ENCODE data around the gene LAMB4.
"Not testable (repeated sequence)": the region's sequence is repeated elsewhere in the genome, so short reads cannot be mapped to it uniquely, and the experiment has no call there.

The LAMB4 gene

DNA sequence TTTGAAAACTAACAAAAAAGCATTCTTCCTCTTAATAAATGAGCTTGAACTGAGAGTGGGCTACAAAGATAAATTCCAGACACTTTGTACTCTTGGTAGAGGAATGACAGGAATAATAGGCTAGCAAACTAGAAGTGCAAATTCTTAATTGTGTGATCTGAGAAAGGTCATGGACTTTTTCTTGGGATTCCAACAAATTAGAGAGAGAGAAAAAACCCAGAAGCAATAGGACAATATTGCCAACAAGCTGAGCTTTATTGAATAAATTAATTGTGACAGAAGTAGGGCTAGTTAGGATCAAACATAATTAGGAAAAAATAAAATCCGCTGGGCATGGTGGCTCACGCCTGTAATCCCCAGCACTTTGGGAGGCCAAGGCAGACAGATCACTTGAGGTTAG is 85.8 kb downstream of the LAMB4 start:
- no peak for DNase-seq (ENCODE audit: low spot score)

DNA sequence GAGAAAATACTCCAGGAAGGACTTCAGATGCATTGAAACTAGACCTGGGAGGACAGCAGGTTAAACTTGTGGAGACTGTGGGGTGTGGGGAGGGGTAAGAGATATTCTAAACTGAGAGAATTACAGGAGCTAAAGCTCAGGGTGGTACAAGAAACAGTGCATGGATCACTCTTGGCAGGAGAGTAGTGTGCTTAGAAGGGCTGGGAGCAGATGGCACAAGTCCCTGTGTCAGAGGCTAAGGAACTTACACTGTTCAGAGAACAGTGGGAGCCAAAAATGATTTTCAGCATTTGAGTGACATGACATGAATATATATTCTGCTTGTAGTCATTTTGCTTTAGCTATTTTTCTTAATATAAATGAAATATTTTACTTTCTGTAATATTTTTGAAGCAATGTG is 91.2 kb downstream of the LAMB4 start:
- no peak for DNase-seq (ENCODE audit: low spot score)

DNA sequence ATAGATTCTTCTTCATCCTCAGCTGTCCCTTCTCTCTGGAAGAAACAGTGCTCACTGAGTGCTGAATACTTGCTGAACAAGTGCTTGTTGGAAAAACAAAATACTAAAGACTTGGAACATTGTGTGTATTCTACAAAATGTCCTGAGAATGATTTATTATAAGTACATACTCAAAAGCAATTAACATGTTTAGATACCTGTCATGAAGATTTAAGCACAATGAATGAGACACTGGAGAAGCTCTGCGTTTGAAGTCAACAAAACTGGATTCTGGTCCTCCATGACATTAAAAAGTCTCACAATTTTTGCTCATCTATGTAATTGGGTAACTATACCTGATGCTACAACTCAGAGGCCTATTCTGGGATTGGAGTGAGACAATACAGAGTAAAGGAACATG is 92.4 kb downstream of the LAMB4 start:
- DNase-seq (ENCODE audit: low spot score), result no peak

DNA sequence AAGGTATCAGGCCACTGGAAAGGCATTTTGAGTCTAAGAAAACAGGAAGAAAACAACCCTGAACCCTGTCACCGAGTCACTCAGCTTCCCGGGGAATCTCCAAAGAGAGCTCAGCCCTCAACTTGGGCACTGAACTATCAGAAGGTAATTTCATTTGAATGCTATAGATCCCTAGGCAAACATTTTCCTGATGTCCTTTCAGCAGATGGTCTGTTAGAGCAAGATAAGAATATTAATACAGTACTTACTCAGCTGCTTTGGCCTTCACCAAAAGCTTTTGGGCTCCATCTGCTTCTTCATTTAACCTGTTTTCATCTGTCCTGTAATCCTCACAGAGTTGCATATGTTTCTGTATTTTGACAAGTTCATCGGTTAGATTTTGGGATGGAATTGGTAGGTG is 93.0 kb downstream of the LAMB4 start:
- no peak for DNase-seq (ENCODE audit: low spot score)

DNA sequence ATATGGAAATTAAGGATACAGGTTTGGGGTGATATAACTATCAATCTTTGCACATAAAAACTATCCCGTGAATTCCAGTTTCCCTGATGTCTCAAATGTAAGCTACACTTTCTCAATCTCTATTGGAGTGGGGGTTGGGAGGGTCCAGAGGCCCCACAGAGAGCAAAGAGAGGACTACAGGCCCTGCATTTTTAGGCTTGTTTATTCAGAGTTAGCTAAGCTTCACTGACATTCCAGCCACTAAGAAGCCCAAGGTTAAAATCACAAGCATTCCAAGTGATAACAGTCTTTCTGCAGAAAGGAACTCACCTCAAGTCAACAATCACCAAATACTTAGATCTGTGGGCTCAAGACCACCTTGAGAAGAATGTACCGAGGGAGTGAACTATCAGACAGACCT is 95.6 kb downstream of the LAMB4 start:
- DNase-seq (ENCODE audit: low spot score), result no peak

DNA sequence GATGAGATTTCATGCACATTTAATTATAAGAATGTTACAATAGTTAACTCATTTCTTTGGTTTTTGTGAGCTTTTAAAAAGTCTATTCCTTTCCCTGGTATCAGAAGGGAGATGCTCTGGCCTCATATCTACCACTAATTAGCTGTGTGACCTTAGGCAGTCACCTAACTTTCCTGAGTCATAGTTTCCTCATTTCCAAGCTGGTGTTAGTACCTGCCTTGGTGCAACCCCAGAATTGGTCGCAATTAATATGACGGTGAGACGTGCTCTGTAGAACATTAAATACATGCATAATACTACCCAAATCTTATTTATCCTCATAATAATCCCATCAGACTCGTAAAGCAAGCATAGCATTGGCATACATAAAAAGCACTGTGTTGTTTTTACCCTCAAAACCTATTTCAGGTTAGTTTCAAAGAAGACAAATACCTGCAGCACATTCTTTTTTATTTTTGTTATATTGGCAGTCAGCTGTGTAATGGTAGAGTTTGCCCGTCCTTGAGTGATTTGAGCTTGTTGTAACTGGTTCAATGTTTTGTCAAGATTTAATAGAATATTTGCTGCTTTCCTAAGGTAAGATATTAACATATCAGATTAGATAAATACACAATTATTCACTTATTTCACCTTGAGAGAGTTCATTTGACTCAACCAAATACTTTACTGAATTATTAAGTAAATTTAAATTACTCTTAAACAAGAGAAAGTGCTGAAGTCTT is 96.2 kb downstream of the LAMB4 start:
- DNase-seq (ENCODE audit: low spot score), result no peak

DNA sequence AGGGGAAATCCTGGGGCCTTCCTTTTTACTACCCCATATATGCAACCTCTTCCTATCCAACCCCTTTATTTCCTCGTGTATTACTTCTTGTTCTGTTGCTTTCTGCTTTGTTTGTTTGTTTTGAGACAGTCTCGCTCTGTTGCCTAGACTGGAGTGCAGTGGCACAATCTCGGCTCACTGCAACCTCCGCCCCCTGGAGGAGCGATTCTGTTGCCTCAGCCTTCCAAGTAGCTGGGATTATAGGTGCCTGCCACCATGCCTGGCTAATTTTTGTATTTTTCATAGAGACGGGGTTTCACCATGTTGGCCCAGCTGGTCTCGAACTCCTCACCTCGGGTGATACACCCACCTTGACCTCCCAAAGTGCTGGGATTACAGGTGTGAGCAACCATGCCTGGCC is 96.9 kb downstream of the LAMB4 start:
- not testable (repeated sequence) for DNase-seq (ENCODE audit: low spot score)

DNA sequence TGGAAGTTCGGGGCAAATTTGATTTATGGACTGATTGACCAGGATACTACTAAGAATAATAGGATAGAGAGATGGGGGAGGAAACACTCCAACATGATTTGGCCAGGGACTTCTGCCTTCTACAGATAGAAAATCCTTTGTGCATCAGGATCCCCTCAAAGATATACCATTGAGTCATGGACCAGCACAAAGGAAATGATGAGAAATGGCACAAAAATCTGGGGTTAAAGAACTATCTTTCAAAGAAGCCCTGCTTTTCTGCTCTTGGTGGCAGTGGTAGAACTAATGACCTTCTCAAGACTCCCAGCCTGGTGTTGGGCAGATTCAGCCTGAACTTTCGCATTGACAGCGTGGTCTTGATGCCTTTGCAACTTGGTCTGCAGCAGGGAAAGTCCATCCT is 99.6 kb downstream of the LAMB4 start:
- no peak for DNase-seq (ENCODE audit: low spot score)

DNA sequence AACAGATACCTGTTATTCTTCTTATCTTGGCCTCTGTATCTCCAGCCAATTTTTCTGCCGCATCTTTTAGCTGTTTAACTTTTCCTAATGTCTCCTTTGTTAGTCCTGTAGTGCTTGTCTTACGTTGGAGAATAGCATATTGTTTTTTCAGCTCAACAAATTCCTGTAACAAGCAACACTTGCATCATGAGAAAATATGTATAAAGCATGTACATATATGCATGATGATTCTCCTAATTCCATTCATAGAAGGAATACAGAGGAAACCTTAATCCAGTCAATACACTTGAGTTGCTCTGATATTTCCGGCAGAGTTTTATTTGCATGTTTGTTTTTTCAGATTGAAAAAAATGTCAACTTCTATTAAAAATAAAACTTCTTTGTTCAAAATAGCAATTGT is 101.1 kb downstream of the LAMB4 start:
- DNase-seq (ENCODE audit: low spot score), result no peak

DNA sequence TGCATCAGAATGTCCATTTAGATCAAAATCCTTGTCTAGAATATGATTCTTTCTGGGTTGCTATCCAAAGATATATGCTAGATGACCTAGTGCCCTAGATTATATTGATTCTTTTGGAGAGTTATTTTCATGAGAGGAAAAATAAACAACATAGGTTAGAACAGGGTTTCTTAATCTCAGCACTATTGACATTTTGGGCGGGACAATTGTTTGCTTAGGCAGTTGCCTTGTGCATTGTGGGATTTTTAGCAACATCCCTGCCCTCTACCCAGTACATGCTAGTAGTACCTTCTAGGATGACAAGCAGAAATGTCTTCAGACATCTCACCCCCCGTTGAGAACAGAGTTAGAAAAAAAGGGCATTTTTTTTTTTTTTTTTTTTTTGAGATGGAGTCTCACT is 102.0 kb downstream of the LAMB4 start:
- no peak for DNase-seq (ENCODE audit: low spot score)

DNA sequence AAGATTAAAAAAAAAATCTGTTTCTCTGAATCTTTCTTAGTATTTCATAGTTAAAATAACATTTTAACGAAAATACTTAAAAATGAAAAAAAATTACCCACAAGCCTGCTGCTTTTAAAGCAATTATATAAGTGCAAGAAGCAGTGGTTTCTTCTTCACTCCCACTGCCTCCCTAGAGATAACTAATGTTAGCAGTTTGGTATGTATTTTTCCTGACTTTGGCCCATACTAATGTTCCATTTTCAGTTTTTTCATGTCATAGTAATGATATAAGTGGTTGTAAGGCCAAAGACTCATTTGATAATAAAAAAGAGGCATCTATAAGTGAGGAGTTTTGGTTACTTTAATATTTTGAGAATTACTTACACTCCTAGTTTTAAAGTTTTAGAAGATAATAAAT is 102.9 kb downstream of the LAMB4 start:
- DNase-seq (ENCODE audit: low spot score), result no peak

DNA sequence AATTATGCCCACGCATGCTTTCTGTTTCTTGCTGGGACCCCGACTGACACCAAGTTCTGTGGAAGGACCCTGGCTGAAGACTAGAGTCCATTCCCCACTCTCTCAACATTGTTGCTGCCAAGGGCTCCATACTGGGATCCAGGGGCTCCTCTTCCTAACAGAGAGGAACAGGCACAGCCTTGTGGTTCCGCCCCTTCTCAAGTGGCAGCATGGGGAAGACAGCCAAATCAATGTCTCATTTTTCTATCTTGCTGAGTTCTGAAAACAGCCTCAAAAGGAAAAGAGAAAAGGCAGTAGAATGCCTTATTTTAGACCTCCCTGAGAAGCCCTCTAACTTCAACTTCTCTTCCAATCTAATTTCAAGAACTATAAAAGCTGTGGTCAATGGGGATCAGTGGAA is 103.5 kb downstream of the LAMB4 start:
- no peak for DNase-seq (ENCODE audit: low spot score)

DNA sequence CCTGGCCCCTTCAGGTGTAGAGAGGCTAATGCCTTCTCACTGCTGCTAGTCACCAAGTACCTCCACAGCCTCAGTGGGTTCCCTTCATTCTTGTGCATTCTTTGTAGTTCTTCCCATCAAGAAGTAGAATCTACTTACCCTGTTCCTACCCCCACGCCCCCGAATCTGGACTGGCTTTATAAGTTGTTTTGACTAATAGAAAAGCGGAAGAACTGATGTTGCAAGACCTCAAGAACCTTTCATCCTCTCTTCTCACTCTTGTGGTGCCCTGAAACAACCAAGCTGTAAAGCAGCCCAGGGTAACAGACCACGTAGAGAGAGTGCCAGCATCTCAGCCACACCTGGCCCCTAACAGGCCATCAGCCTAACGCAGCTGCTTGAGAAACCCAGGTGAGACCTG is 104.0 kb downstream of the LAMB4 start:
- no peak for DNase-seq (ENCODE audit: low spot score)

DNA sequence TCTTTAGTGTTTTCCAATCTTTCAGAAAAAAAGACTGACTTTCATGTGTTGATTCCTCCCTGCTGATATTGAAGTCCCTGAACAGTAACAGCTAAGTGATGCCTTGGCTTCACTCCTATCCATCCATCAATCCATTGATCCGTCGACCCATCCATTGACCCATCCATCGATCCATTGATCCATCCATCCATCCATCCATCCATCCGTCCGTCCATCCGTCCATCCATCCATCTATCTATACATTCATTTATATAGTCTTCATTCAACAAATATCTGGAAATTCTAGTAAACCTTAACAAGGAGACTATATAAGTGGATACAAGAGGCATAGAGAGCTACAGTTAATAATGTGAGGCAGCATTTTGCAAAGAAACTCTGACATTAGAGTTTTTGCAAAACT is 105.6 kb downstream of the LAMB4 start:
- no peak for DNase-seq (ENCODE audit: low spot score)

DNA sequence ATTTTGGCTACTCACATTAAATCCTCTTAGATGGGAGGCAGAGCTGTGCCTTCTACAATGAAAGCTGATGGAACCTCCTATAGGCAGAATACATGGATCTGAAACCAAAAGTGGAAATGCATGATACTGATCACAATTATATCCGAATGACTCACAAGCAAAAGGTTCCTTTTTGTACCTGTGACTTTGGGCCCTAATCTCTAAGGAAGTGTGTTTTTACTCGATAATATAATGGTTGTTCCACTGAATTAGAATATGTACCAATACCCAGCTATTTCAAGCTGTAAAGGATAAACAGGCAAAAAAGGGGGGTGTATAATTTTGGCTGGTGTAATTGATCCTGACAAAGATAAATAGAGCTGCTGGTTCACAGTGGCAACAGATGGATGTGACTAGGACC is 109.6 kb downstream of the LAMB4 start:
- no peak for DNase-seq (ENCODE audit: low spot score)

DNA sequence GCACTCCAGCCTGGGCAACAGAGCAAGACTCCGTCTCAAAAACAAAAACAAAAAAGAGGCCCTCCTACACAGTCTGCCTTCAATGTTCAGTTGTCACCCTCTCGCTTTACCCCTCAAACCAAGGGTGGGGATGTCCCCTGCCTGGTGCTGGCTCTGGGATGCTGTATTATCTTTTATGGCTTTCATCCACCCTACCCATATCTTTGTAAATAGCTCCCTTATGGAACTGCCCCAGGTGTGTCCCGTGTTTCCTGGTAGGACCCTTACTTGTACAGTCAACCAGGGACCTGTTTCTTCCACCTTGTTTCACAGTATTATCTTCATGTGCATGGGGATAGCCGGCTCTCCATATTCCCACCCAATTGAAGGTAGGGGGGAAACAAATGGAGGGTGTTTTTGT is 111.5 kb downstream of the LAMB4 start:
- DNase-seq (ENCODE audit: low spot score), result no peak

DNA sequence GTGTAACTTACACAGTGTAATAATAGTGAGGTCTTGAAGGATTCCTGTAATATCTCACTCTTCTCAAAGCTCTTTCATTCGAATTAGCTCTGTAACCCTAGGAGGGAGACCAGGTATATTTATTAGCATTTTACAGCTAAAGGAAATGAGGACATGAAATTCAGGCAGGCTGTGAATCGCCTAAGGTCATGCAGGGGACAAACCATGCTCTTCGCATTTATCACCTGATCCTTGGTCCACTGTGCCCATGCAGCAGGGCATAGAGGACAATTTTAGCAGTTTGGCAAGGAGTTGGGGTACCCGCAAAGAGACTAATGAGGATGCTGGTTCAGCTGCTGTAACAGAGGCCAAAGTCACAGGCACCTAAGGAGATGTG is 112.4 kb downstream of the LAMB4 start:
- DNase-seq (ENCODE audit: low spot score), result no peak

DNA sequence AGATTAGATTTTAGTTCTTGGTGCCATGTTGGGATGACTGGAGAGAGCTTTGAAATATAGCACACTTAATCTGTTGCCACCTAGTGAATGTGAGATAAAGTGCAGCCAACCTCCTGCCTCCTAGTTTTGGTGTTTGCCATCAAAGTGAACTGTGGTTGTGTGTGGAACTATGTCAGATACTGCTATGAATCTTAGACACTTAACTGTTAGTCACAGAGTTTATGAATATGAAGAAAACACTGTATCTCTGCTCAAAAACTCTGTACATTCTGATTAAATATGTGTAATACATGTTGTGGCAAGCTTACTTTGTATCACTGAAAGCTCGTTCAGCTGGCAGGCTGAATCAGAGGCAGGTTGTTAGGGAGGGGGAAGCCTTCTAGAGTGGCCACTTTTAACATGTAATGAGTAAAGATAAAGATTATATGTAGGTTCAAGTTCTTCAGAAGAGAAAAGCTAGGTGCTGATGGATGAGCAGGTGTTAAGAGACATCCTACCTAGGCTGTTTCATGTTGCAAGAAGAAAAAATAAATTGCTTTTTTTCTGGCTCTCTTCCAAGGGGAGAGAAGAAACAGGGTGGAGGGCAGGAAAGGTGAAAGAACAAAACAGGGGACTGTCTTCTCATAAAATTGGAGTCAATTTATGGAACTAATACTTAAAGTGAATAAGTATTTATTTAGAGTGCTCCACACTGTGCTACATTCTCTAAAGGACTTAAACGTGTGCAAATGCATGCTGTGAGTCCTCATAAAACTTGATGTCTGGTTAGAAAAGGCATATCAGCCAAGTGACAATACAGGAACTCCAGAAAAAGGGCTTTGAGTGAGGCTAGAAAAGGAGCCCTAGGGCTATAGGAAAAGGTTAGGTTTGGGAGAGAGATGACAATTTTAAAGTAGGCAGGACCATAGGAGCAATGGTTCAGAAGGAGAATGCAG is 113.1 kb downstream of the LAMB4 start:
- no peak for DNase-seq (ENCODE audit: low spot score)

DNA sequence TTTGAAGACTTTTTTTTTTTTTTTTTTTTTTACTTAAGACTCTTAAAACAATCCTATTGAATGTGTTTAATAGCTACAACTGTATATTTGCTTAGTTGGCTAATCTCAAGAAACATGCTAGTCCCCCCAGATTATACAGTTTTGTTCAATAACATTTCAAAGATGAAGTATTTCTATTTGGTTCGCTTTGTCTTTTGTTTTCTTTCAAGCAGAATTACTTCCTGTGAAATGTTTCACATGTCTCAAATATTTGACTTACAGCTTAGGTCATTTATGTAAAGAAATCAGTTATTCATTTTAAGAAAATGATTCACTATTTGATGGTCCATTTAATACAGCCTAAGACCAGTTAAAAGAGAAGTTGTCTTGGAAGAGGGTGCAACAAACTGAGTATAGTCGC is 114.4 kb downstream of the LAMB4 start:
- DNase-seq (ENCODE audit: low spot score), result no peak

DNA sequence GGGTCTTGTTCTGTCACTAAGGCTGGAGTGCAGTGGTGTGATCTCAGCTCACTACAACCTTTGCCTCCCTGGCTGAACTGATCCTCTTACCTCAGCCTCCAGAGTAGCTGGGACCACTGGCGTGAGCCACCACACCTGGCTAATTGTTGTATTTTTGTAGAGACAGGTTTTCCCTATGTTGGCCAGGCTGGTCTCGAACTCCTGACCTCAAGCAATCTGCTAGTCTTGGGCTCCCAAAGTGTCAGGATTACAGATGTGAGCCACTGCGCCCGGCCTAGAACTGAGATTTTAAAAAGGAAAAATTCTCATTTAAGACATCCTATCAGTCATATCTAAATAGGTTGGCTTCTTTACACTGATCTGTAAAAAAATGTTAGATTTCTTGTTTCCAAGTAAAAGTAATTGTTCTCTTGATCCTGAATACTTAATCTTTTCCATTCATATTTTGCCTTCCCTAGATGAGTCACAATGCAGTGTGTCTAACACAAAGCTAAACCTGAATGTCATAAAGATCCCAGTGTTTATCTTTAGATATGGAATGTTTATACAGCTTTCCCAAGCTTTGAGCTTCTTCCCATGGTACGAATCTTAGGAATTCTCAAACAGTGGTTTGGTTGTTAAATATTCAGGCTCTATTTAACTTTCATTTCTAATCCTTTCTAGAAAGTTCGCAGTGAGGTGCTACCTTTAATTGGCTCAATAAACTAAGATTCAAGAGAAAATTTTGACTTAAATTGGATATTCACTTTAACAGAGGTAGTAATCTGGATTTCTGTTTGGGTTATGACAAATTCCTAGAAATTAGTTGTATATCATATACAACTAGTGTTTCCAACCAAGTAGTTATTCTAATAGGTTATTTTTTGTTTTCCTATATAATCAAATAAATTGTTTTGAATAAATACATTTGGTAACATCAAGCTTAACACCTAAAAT is 115.1 kb downstream of the LAMB4 start:
- DNase-seq (ENCODE audit: low spot score), result no peak

DNA sequence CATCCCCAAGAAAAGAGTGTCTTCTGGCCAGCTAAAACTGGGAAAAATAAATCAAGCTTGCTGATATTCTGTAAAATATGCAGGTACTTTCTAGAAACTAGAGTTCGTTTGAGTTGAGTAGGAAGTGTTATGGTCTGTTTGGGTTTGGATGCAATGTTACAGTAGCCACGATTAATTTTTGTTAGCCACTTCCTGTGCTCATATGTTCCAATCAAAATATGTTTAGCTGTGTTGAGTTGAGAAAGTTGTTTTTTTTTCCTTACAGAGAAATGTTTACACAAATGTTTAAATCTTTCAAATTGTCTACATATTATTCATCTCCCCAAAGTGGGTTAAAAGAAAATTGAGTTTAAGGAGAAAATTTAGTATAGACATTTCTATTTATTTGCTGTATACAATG is 115.9 kb downstream of the LAMB4 start:
- DNase-seq (ENCODE audit: low spot score), result no peak
